ENCODE measurements around the gene MEN1. TPM values are rescaled to one million over a fixed set of nuclear protein-coding genes. Genes with fewer than 3 reads are reported as not detected.

Gene MEN1
- total and polyA plus RNA-seq, 7 experiments from 2014 or later: 25.7 to 54.9 (median 38.0) TPM

DNA sequence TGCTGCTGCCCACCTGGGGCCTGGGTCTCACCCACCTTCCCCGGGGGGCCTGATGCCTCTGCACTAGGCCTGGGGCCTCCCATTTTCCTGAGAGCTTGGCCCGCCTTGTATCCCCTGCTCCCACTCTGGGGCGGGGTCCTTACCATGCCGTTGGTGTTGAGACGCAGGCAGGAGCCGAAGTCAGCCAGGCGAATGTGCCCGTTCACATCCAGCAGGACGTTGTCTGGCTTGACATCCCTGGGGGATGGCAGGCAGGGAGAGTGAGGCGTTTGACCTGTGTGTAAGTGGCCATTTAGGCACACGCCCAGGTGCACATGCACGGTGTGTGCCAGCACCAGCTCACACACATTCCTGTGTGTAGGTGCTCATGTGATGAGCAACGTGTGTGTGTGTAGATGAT, 29.0 kb upstream of the MEN1 start:
- Histone ChIP-seq H3K9me3 (ENCODE audit: control insufficient read depth in 2 of 3, low read length in 3 of 3) (no peaks in the 10 kb centered on the region), H3K27ac (ENCODE audit: low read depth, low read length) (no peak overlapping the region), H3K36me3 (ENCODE audit: control insufficient read depth in 2 of 3, insufficient read depth in 3 of 3, low read length in 3 of 3) (peaks cover 0 to 54% (median 0%) of the 10 kb centered on the region in 3 experiments), H3K4me1 (ENCODE audit: control insufficient read depth in 2 of 2, insufficient read depth in 2 of 2, low read length in 2 of 2) (peaks cover 3 to 8% of the 10 kb centered on the region in 2 donors), H3K4me3 (ENCODE audit: low read length) (no peak overlapping the region), H3K27me3 (ENCODE audit: control insufficient read depth in 2 of 2, insufficient read depth in 2 of 2, low read length in 2 of 2) (no peaks in the 10 kb centered on the region)
- Mint-ChIP-seq H3K9me3 (no peaks in the 10 kb centered on the region), H3K27me3 (no peaks in the 10 kb centered on the region), H3K4me1 (peaks cover 6 to 15% (median 10%) of the 10 kb centered on the region in 7 donors), H3K4me3 (no peak overlapping the region), H3K36me3 (peaks cover 0 to 3% (median 0%) of the 10 kb centered on the region in 5 donors), H3K27ac (peak overlapping the region in 2 of 9 donors; percentile 4 to 83)
- intact Hi-C loops (cut with micrococcal nuclease): no loop called here
- ChIA-PET CTCF (no interaction called here), POLR2A (interaction anchor here (0.9 kb wide), 1 partner anchor 18 kb away, joined by 3 read pairs; no protein-coding TSS in a partner anchor)
- DNase-seq (peak in 1 of 9 donors; percentile 5), ATAC-seq (no peak)

GRCh38 chr11:64838600-64839334, 28.4 kb upstream of the MEN1 start:
- Histone ChIP-seq H3K36me3 (ENCODE audit: control insufficient read depth in 2 of 3, insufficient read depth in 3 of 3, low read length in 3 of 3) (peaks cover 0 to 60% (median 0%) of the 10 kb centered on the region in 3 experiments), H3K27ac (ENCODE audit: low read depth, low read length) (no peak overlapping the region), H3K4me3 (ENCODE audit: low read length) (no peak overlapping the region), H3K4me1 (ENCODE audit: control insufficient read depth in 2 of 2, insufficient read depth in 2 of 2, low read length in 2 of 2) (peaks cover 3 to 4% of the 10 kb centered on the region in 2 donors), H3K27me3 (ENCODE audit: control insufficient read depth in 2 of 2, insufficient read depth in 2 of 2, low read length in 2 of 2) (no peaks in the 10 kb centered on the region), H3K9me3 (ENCODE audit: control insufficient read depth in 2 of 3, low read length in 3 of 3) (no peaks in the 10 kb centered on the region)
- H3K27ac Mint-ChIP-seq: no peak overlapping the region
- no peaks in the 10 kb centered on the region for H3K9me3 Mint-ChIP-seq
- DNase-seq (peak in 1 of 9 donors; percentile 5), ATAC-seq (no peak)
- H3K36me3 Mint-ChIP-seq: peaks cover 0 to 3% (median 0%) of the 10 kb centered on the region in 5 donors
- peaks cover 3 to 10% (median 7%) of the 10 kb centered on the region in 7 donors for H3K4me1 Mint-ChIP-seq
- POLR2A ChIA-PET: interaction anchor here (0.9 kb wide), 1 partner anchor 17 kb away, joined by 3 read pairs; no protein-coding TSS in a partner anchor
- CTCF ChIA-PET: no interaction called here
- intact Hi-C loops (cut with micrococcal nuclease): no loop called here
- H3K27me3 Mint-ChIP-seq: no peaks in the 10 kb centered on the region
- no peak overlapping the region for H3K4me3 Mint-ChIP-seq

DNA sequence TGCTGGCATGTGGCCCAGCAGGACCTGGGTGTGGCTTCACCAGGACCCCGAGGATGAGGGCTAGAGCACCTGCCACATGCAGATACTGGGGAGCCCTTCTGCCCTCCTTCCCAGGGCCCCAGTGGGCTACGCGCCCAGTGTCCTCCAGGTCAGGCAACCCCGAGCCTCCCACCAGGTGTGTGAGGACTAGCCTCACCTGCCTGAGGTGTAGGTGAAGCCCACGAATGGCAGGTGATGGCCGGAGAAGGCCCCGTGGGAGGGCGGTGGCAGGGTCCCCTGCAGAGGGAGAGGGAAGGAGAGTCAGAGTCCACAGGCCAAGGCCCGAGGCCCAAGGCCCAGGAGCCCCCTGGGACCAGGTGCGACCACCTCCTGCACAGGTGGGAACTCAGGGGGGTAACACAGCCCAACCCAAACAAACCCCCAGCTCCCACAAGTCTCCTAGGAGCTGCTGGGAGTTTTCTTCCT, 27.6 kb upstream of the MEN1 start:
- no peaks in the 10 kb centered on the region for H3K9me3 Mint-ChIP-seq
- no peak overlapping the region for H3K4me3 Mint-ChIP-seq
- no peaks in the 10 kb centered on the region for H3K27me3 Mint-ChIP-seq
- CTCF ChIA-PET: no interaction called here
- Histone ChIP-seq H3K9me3 (ENCODE audit: control insufficient read depth in 2 of 3, low read length in 3 of 3) (no peaks in the 10 kb centered on the region), H3K27ac (ENCODE audit: low read depth, low read length) (no peak overlapping the region), H3K36me3 (ENCODE audit: control insufficient read depth in 2 of 3, insufficient read depth in 3 of 3, low read length in 3 of 3) (peaks cover 0 to 68% (median 0%) of the 10 kb centered on the region in 3 experiments), H3K27me3 (ENCODE audit: control insufficient read depth in 2 of 2, insufficient read depth in 2 of 2, low read length in 2 of 2) (no peaks in the 10 kb centered on the region), H3K4me1 (ENCODE audit: control insufficient read depth in 2 of 2, insufficient read depth in 2 of 2, low read length in 2 of 2) (no peaks in the 10 kb centered on the region), H3K4me3 (ENCODE audit: low read length) (no peak overlapping the region)
- intact Hi-C loops (cut with micrococcal nuclease): no loop called here
- DNase-seq (peak in 1 of 9 donors; percentile 7), ATAC-seq (no peak)
- H3K4me1 Mint-ChIP-seq: peaks cover 0 to 2% (median under 1%) of the 10 kb centered on the region in 7 donors
- H3K27ac Mint-ChIP-seq: no peak overlapping the region
- POLR2A ChIA-PET: no interaction called here
- peaks cover 0 to 3% (median 0%) of the 10 kb centered on the region in 5 donors for H3K36me3 Mint-ChIP-seq

DNA sequence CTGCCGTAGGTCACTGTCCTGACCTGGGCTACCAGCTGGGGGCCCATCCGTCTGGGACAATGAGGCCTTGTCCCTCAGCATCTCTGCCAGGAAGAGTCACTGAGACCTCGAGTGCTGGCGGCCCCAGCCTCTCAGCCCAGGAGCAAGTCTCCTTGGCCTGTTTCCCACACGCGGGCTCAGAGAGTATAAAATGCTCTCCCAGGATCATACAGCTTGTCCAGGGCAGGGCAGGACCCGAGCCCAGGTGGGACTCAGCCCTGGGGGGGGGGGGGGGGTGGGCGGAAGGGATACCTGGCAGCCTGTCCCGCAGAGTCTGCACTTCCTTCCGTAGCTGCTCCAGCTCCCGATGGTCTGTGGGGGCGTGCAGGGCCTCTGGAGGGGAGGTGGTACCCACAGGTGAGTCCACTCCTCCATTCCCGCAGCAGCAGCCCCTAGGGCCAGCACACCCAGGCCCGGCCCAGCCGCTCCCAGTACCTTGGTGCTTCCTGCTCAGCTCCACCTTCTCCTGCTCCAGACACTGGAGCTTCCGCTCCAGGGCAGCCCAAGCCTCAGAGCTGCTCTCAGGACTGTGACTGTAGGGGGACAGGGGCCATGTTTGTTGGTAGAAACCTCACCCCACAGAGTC, 26.2 kb upstream of the MEN1 start:
- Mint-ChIP-seq H3K27ac (no peak overlapping the region), H3K9me3 (no peaks in the 10 kb centered on the region), H3K27me3 (no peaks in the 10 kb centered on the region), H3K4me3 (no peak overlapping the region), H3K4me1 (no peaks in the 10 kb centered on the region), H3K36me3 (peaks cover 0 to 5% (median 0%) of the 10 kb centered on the region in 5 donors)
- Histone ChIP-seq H3K4me1 (ENCODE audit: control insufficient read depth in 2 of 2, insufficient read depth in 2 of 2, low read length in 2 of 2) (no peaks in the 10 kb centered on the region), H3K36me3 (ENCODE audit: control insufficient read depth in 2 of 3, insufficient read depth in 3 of 3, low read length in 3 of 3) (peaks cover 0 to 82% (median 0%) of the 10 kb centered on the region in 3 experiments), H3K9me3 (ENCODE audit: control insufficient read depth in 2 of 3, low read length in 3 of 3) (no peaks in the 10 kb centered on the region), H3K4me3 (ENCODE audit: low read length) (no peak overlapping the region), H3K27me3 (ENCODE audit: control insufficient read depth in 2 of 2, insufficient read depth in 2 of 2, low read length in 2 of 2) (no peaks in the 10 kb centered on the region), H3K27ac (ENCODE audit: low read depth, low read length) (no peak overlapping the region)
- intact Hi-C loops (cut with micrococcal nuclease): no loop called here
- no peak for ATAC-seq
- ChIA-PET POLR2A (no interaction called here), CTCF (interaction anchor here (0.8 to 1.1 kb wide), 3 partner anchors 11 to 152 kb away, joined by 3 to 4 read pairs (median 3); no protein-coding TSS in a partner anchor)
- peak in 1 of 9 donors; percentile 7 for DNase-seq

- H3K27ac Mint-ChIP-seq: no peak overlapping the region
- Histone ChIP-seq H3K27me3 (ENCODE audit: control insufficient read depth in 2 of 2, insufficient read depth in 2 of 2, low read length in 2 of 2) (no peaks in the 10 kb centered on the region), H3K4me3 (ENCODE audit: low read length) (no peak overlapping the region), H3K4me1 (ENCODE audit: control insufficient read depth in 2 of 2, insufficient read depth in 2 of 2, low read length in 2 of 2) (no peaks in the 10 kb centered on the region), H3K27ac (ENCODE audit: low read depth, low read length) (no peak overlapping the region), H3K36me3 (ENCODE audit: control insufficient read depth in 2 of 3, insufficient read depth in 3 of 3, low read length in 3 of 3) (peaks cover 0 to 87% (median 0%) of the 10 kb centered on the region in 3 experiments), H3K9me3 (ENCODE audit: control insufficient read depth in 2 of 3, low read length in 3 of 3) (no peaks in the 10 kb centered on the region)
- intact Hi-C loops (cut with micrococcal nuclease): no loop called here
- ATAC-seq (no peak), DNase-seq (peak in 1 of 9 donors; percentile 7)
- POLR2A ChIA-PET: no interaction called here
- H3K4me3 Mint-ChIP-seq: no peak overlapping the region
- peaks cover 0 to 5% (median 0%) of the 10 kb centered on the region in 5 donors for H3K36me3 Mint-ChIP-seq
- no peaks in the 10 kb centered on the region for H3K4me1 Mint-ChIP-seq
- CTCF ChIA-PET: interaction anchor here (1.0 to 1.1 kb wide), 2 partner anchors 12 to 153 kb away, joined by 3 to 4 read pairs; no protein-coding TSS in a partner anchor
- no peaks in the 10 kb centered on the region for H3K27me3 Mint-ChIP-seq
- H3K9me3 Mint-ChIP-seq: no peaks in the 10 kb centered on the region
These were observed 25.5 kb upstream of the MEN1 start for GRCh38 chr11:64835616-64836447.
